Trophoblast cell (in vitro differentiated cells and primary cell): Measurements from ENCODE around the gene KAT6B.

Experiments
- DNase-seq, 2 donors: peaks; one replicate each; pipeline ENCODE4 v3.0.0-alpha.2; 2016
- H2AFZ ChIP-seq: 2 replicates; pipeline ENCODE4 v1.6.1; 2013; ENCODE audit warnings: low read length, moderate library complexity, mild to moderate bottlenecking; ENCODE audit not compliant: insufficient read depth, poor library complexity
- H2AK5ac ChIP-seq: 2 replicates; pipeline ENCODE4 v1.6.1; 2013; ENCODE audit warnings: mild to moderate bottlenecking, low read length
- H2BK120ac ChIP-seq: 2 replicates; pipeline ENCODE4 v1.6.1; 2013; ENCODE audit warnings: low read length, mild to moderate bottlenecking, moderate library complexity; ENCODE audit not compliant: insufficient read depth, poor library complexity
- H2BK12ac ChIP-seq: 2 replicates; pipeline ENCODE4 v1.6.1; 2013; ENCODE audit warnings: mild to moderate bottlenecking, low read length, moderate library complexity
- H2BK5ac ChIP-seq: 2 replicates; pipeline ENCODE4 v1.6.1; 2013; ENCODE audit warnings: low read length, low read depth, moderate library complexity, mild to moderate bottlenecking; ENCODE audit not compliant: poor library complexity
- H3K14ac ChIP-seq: 2 replicates; pipeline ENCODE4 v1.6.1; 2013; ENCODE audit warnings: mild to moderate bottlenecking, low read length
- H3K18ac ChIP-seq: 2 replicates; pipeline ENCODE4 v1.6.1; 2013; ENCODE audit warnings: mild to moderate bottlenecking, low read length
- H3K23ac ChIP-seq: 2 replicates; pipeline ENCODE4 v1.6.1; 2013; ENCODE audit warnings: low read length
- H3K27ac ChIP-seq: 2 replicates; pipeline ENCODE4 v1.5.1; 2013; ENCODE audit warnings: low read depth, mild to moderate bottlenecking, inconsistent platforms, low read length, moderate library complexity
- H3K27me3 ChIP-seq: 2 replicates; pipeline ENCODE4 v1.6.1; 2013; ENCODE audit warnings: inconsistent platforms, mild to moderate bottlenecking, low read length, moderate library complexity; ENCODE audit not compliant: insufficient read depth
- H3K36me3 ChIP-seq, 2 experiments: 1 replicate in 1 of 2; 2 replicates in 1 of 2; pipeline ENCODE4 v1.6.1; 2013; ENCODE audit warnings: low read length in 2 of 2, mild to moderate bottlenecking in 2 of 2, moderate library complexity in 1 of 2; ENCODE audit not compliant: insufficient read depth in 2 of 2, control insufficient read depth in 1 of 2
- H3K4ac ChIP-seq: 2 replicates; pipeline ENCODE4 v1.6.1; 2013; ENCODE audit warnings: low read depth, mild to moderate bottlenecking, low read length, moderate library complexity
- H3K4me1 ChIP-seq, 2 experiments: 1 replicate in 1 of 2; 2 replicates in 1 of 2; pipeline ENCODE4 v1.6.1; 2013; ENCODE audit warnings: low read length in 2 of 2, mild to moderate bottlenecking in 2 of 2, moderate library complexity in 1 of 2; ENCODE audit not compliant: insufficient read depth in 2 of 2, control insufficient read depth in 1 of 2
- H3K4me2 ChIP-seq: 2 replicates; pipeline ENCODE4 v1.6.1; 2013; ENCODE audit warnings: inconsistent platforms, mild to moderate bottlenecking, low read length, moderate library complexity
- H3K4me3 ChIP-seq: 2 replicates; pipeline ENCODE4 v1.5.1; 2013; ENCODE audit warnings: mild to moderate bottlenecking, low read depth, low read length, inconsistent platforms
- H3K79me1 ChIP-seq: one replicate; pipeline ENCODE4 v1.6.1; 2013; ENCODE audit warnings: low read length
- H3K79me2 ChIP-seq: 2 replicates; pipeline ENCODE4 v1.6.1; 2013; ENCODE audit warnings: low read length, mild to moderate bottlenecking; ENCODE audit not compliant: control insufficient read depth, insufficient read depth, poor library complexity
- H3K9ac ChIP-seq: 2 replicates; pipeline ENCODE4 v1.6.1; 2013; ENCODE audit warnings: mild to moderate bottlenecking, low read length
- H3K9me3 ChIP-seq: 2 replicates; pipeline ENCODE4 v1.6.1; 2013; ENCODE audit warnings: low read depth, mild to moderate bottlenecking, control low read depth, inconsistent platforms, low read length; ENCODE audit not compliant: insufficient read depth
- H4K12ac ChIP-seq: 2 replicates; pipeline ENCODE4 v1.6.1; 2013; ENCODE audit warnings: low read depth, mild to moderate bottlenecking, low read length, moderate library complexity
- H4K8ac ChIP-seq: 2 replicates; pipeline ENCODE4 v1.6.1; 2013; ENCODE audit warnings: low read depth, mild to moderate bottlenecking, low read length, moderate library complexity
- H4K91ac ChIP-seq: one replicate; pipeline ENCODE4 v1.6.1; 2013; ENCODE audit warnings: low read depth, mild to moderate bottlenecking, low read length, moderate library complexity
- WGBS: extraction: QIAGEN DNeasy Blood & Tissue Kit; methylation state at CpG from one replicate; pipeline ENCODE4 v1.1.7; 2013; ENCODE audit warnings: missing lambda C conversion rate; ENCODE audit not compliant: insufficient read length, insufficient coverage; ENCODE audit errors: extremely low coverage; 5-methylcytosine and 5-hydroxymethylcytosine counted together

KAT6B gene

DNA sequence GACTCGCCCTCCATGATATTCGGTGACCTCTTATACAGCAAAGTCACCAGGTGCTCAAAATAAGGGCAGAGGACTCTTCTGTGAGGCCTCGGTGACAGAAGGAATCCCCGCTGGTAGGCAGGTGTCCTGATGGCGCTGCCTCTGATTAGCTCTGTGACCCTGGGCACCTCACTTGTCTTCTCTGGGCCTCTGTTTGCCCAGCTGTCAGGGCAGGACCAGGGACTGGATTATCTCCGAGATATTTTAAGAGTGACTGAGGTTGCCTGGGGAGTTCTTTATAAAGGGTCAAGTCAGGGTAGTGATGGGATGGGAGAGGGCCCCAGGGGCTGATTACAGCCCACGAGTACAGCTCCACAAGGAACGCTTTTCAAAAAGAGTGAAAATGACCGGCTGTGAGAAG is 214.2 kb downstream of the KAT6B start:
- no peak overlapping the region for H3K4ac ChIP-seq
- no peak overlapping the region for H2AFZ ChIP-seq
- H2BK5ac ChIP-seq = no peak overlapping the region
- no peak overlapping the region for H4K8ac ChIP-seq
- H3K9me3 ChIP-seq = peaks cover 2% of the 10 kb centered on the region
- H3K36me3 ChIP-seq = no peaks in the 10 kb centered on the region
- no peaks in the 10 kb centered on the region for H3K4me1 ChIP-seq
- no peak overlapping the region for H4K91ac ChIP-seq
- H3K27ac ChIP-seq = no peak overlapping the region
- no peaks in the 10 kb centered on the region for H3K79me1 ChIP-seq
- no peak overlapping the region for H3K9ac ChIP-seq
- no peak overlapping the region for H2BK12ac ChIP-seq
- no peaks in the 10 kb centered on the region for H3K79me2 ChIP-seq
- H3K23ac ChIP-seq = no peak overlapping the region
- no peak overlapping the region for H4K12ac ChIP-seq
- H3K4me3 ChIP-seq = no peak overlapping the region
- no peak overlapping the region for H3K4me2 ChIP-seq
- H3K14ac ChIP-seq = no peak overlapping the region
- H2BK120ac ChIP-seq = no peak overlapping the region
- no peak overlapping the region for H3K18ac ChIP-seq
- WGBS = no CpG with 5 or more reads among the region's 9 CpGs
- H2AK5ac ChIP-seq = no peak overlapping the region
- DNase-seq = no peak
- H3K27me3 ChIP-seq = no peaks in the 10 kb centered on the region

DNA sequence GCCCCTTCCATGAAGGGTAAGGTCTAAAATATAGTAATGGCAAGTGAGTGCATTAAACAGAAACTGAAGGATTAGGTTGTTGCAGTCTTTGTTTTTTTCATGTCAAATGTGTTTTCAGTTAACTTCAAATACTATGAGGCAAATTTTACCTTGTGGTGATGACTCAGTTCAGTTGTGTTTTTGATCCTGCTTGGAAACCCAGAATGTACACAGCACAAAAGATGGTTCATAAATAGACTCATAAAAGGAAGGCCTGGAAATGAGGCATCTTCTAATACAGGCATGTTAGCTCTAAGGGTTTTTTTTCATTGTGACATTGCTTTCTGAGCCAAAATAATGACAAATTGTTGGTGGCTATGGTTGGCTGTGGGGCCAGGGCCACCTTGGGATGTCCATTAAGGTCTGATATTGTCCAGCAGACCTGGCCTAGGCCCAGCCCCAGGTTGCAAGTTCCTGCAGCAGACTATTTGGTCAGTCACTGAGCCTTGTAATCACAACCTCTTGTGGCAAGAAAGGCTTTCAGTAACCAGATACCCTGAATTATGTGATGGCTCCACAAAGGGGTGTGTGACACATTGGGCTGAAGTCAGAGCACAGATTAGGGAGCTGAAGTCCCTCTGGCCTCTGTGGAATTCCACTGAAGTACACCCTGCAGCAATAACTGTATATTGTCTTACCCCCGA is 216.0 kb downstream of the KAT6B start:
- Histone ChIP-seq H3K27ac (no peak overlapping the region), H4K8ac (no peak overlapping the region), H3K4me1 (no peaks in the 10 kb centered on the region), H4K91ac (no peak overlapping the region), H3K27me3 (no peaks in the 10 kb centered on the region), H3K4ac (no peak overlapping the region), H3K18ac (no peak overlapping the region), H2AK5ac (no peak overlapping the region), H3K9ac (no peak overlapping the region), H2BK12ac (no peak overlapping the region), H3K79me1 (no peaks in the 10 kb centered on the region), H3K4me2 (no peak overlapping the region), H2AFZ (no peak overlapping the region), H3K23ac (no peak overlapping the region), H3K36me3 (no peaks in the 10 kb centered on the region), H3K79me2 (no peaks in the 10 kb centered on the region), H2BK5ac (no peak overlapping the region), H4K12ac (no peak overlapping the region), H3K14ac (no peak overlapping the region), H2BK120ac (no peak overlapping the region), H3K4me3 (no peak overlapping the region), H3K9me3 (peaks cover 4% of the 10 kb centered on the region)
- no CpG with 5 or more reads among the region's 1 CpG for WGBS
- no peak for DNase-seq

- Histone ChIP-seq H2BK5ac (no peak overlapping the region), H3K79me2 (no peaks in the 10 kb centered on the region), H2BK120ac (no peak overlapping the region), H2AK5ac (no peak overlapping the region), H2AFZ (no peak overlapping the region), H3K79me1 (no peaks in the 10 kb centered on the region), H4K91ac (no peak overlapping the region), H3K27me3 (no peaks in the 10 kb centered on the region), H4K8ac (no peak overlapping the region), H3K4me3 (no peak overlapping the region), H3K9ac (no peak overlapping the region), H3K4ac (no peak overlapping the region), H3K4me2 (no peak overlapping the region), H4K12ac (no peak overlapping the region), H3K36me3 (no peaks in the 10 kb centered on the region), H3K14ac (no peak overlapping the region), H3K18ac (no peak overlapping the region), H3K23ac (no peak overlapping the region), H3K27ac (no peak overlapping the region), H2BK12ac (no peak overlapping the region), H3K4me1 (no peaks in the 10 kb centered on the region), H3K9me3 (peaks cover 4% of the 10 kb centered on the region)
- DNase-seq = peak in 1 of 2 donors; percentile 39
- no CpG with 5 or more reads among the region's 68 CpGs for whole genome bisulfite sequencing
These were observed 217.1 kb downstream of the KAT6B start for GRCh38 chr10:75043256-75044131.

- Histone ChIP-seq H2BK12ac (no peak overlapping the region), H3K9ac (no peak overlapping the region), H2BK120ac (no peak overlapping the region), H3K27ac (no peak overlapping the region), H3K18ac (no peak overlapping the region), H3K27me3 (no peaks in the 10 kb centered on the region), H2AFZ (no peak overlapping the region), H4K91ac (no peak overlapping the region), H3K4me2 (no peak overlapping the region), H3K79me1 (no peaks in the 10 kb centered on the region), H3K4ac (no peak overlapping the region), H3K36me3 (no peaks in the 10 kb centered on the region), H2BK5ac (no peak overlapping the region), H3K4me1 (no peaks in the 10 kb centered on the region), H3K9me3 (peaks cover 4% of the 10 kb centered on the region), H3K14ac (no peak overlapping the region), H3K23ac (no peak overlapping the region), H2AK5ac (no peak overlapping the region), H4K8ac (no peak overlapping the region), H4K12ac (no peak overlapping the region), H3K79me2 (no peaks in the 10 kb centered on the region), H3K4me3 (no peak overlapping the region)
- no CpG with 5 or more reads among the region's 9 CpGs for WGBS
- peak in 1 of 2 donors; percentile 45 for DNase-seq
These were observed 222.3 kb downstream of the KAT6B start for GRCh38 chr10:75048669-75049098.
